Cardiac septum (tissue), 1 donor: ENCODE measurements around the gene ATP6V1F. TPM values are rescaled to one million over a fixed set of nuclear protein-coding genes. Genes with fewer than 3 reads are reported as not detected.
"Not testable (repeated sequence)": the region's sequence is repeated elsewhere in the genome, so short reads cannot be mapped to it uniquely, and the experiment has no call there.

Experiments
- DNase-seq: peaks from one replicate; pipeline ENCODE4 v3.0.0-alpha.2; 2020; ENCODE audit warnings: low spot score
- intact Hi-C: fragments of 100-400 bp; cut with DNase I; formaldehyde crosslinking; loops from one replicate; pipeline ENCODE4 v1.14.0; 2022
- total RNA-seq: library from RNA; stranded (reverse); fragmentation: NEBNext Ultra II Directional; extraction: Animal tissue kit (Norgen Biotek cat#: 25700); gene quantifications from one replicate; pipeline ENCODE4 v1.2.1, GENCODE V29; 2021
- donor health status: DM: no; HTN: no; CAD: no.

The ATP6V1F gene
- total RNA-seq, 1 donor from 2014 or later, result 80.0 TPM

DNA sequence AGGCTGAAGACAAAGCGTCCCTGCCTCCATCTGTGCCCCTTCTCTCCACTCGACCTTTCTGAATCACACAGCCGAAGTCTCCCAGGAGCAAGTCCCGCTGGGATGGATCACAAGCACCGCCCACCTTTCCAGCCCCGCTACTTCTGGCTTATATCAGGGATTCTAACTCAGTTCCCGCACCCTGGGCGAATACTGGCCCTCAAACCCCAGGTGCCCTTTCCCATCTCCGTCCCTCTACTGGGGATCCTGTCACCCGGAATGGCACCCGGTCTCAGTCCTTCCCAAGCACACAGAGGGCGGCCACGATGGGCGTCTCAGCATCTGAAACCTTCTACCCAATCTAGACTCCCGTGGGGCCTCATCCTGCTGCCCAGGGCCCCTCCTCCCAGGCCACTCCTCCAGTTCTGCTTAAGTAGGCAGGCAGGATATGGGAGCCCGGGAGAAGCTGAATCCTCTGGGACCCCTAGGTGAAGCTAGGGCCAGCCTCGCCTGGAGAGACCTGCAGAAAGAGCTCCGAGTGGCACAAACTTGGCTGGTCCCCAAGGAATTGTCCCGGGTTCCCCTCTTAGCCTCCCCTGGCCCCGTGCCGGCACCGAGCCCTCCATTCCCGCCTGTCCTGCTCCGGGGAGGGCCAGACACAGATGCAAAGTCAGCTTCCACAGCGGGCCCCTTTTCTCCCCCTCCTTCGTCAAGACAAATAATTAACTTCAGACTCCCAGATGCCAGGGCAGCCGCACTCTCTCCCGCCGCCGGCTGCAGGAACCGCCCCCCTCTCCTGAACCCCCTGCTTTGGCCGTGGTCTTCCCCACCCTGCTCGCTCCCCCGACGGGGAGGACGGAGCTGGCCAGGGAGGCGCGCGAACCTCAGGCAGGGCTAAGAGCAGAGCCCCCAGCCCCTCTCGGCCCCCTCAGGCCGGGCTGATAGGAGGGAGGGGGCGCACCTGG is 47.2 kb downstream of the ATP6V1F start:
- DNase-seq, result no peak
- intact Hi-C loops, result loop anchor here (5.0 kb wide), 1 partner anchor 182 kb away; no protein-coding TSS in a partner anchor

GRCh38 chr7:128910569-128910945 is 47.9 kb downstream of the ATP6V1F start, which contains the start of gene KCP:
KCP (minus strand) TSS chr7:128910709; CDS start chr7:128910676, 33 bp downstream.
- intact Hi-C loops, result no loop called here

DNA sequence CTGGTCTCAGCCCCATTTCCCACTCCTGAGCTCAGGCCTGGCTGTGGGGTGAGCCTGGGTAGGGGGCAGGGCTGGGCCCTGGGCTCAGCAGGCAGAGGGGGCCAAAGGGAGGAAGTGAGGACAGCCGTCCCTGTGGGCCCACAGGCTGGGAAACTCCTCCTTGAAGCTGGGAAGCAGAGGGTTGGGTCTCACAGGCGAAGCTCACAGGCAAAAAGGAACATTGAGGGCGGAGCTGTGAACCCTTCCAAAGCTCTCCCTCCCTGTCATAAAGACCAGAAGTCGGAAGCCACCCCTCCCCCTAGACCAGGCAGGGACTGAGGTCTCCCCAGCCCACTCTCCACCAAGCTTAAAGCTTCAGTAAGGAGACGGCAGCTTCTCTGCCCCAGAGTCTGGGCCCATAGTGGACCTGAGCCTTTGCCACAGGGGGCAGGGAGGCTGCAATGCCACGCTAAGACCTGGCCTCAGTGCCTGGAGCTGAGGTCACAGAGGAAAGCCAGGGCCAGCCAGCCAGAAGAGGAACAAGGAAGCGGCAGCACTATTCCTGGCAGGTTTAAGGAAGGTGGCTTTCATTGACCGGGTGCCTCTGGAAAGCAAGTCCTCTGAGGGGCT is 48.9 kb downstream of the ATP6V1F start:
- intact Hi-C loops, result no loop called here
- no peak for DNase-seq

More at GRCh38 chr7:128910569-128910945, 47.9 kb downstream of the ATP6V1F start, which contains the start of gene KCP:
- DNase-seq, result no peak

DNA sequence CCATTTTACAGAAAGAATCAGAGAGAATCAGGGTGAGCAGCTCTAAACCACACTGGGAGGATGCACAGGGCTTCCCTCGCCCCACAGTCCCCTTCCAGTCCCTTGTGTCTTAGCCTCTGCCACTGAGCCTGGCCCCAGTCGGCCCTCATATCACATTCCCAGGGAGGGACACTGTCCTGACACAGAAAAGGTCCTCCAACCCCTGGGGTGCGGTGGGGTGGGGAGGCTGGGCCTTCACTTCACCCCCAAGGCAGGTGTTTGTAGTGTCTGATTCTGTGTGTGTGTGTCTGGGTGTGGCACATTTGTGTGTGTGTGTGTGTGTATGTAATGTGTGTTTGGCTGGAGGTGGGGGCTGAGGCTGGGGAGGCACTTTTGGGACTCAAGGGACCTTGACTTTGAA is 49.6 kb downstream of the ATP6V1F start:
- DNase-seq, result no peak
- intact Hi-C loops, result no loop called here

DNA sequence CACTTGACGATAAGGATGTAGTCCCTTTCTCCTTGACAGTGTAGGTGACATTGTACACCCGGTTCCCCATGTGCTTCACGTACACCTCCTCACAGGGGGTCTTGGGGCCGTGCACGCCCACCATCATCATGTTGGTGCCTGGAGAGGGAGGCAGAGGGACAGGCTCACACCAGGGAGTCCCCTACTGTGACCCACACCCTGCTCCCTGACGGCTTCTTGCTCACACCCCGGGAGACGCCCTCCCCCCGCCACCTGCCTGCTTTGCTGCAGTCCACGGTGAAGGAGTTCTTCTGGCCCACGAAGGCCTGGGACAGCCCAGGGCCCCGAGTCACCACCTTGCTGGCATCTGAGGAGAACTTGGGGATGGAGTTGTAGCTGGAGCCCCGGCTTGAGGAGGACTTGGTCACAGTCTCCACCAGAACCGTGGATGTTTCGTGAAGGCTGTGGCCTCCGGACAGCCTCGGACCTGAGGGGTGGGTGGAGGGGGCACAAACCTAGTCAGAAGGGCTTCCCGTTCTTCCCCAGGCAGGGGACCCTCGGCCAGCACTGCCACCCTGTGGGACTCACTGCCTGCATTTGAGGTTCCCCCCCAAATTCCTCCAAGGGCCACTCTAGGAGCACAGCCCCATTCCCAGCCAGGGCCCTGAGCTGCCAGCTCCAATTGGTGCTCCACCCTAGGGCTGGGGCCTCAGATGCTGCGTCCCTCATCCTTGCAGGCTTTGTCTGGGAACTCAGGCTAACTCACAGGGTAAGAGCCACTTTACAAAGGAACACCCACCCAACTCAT is 50.2 kb downstream of the ATP6V1F start:
- intact Hi-C loops, result not testable (repeated sequence)
- DNase-seq, result peak; percentile 41

DNA sequence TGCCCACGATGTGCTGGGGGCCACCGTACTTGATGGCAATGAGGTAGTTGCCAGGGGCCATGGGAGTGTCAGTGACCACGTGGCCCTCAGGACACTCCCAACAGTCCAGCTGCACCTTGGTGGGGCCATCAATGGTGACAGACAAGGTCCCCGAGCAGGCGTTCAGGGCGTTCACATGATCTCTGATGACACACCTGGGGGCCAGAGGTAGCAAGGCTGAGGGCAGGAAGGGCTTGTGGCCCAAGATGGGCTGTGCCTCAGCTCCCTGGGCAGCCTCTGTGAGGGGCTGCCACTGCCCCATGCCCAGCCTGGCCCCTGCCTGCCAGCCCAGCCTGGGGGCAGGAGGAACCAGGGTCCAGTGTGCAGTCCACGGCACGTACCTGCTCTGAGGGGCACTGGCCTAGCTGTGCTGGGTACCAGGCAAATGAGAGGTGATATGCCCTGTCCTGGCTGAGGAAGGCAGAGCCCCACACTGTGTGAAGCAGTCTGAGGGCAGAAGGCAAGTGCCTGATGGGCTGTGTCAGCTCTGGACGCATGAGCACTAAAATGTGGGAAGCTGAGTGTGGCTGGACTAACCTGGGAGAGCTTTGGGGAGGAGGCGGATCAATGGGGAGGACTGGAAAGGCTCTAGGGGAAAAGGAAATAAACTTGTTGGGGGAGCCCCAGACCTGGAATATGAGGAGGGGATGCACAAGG is 51.4 kb downstream of the ATP6V1F start:
- intact Hi-C loops, result no loop called here

GRCh38 chr7:128914566-128915151 is 52.0 kb downstream of the ATP6V1F start:
- intact Hi-C loops, result no loop called here
- peak; percentile 46 for DNase-seq

More for the DNA sequence above, 51.4 kb downstream of the ATP6V1F start:
- peak; percentile 59 for DNase-seq

DNA sequence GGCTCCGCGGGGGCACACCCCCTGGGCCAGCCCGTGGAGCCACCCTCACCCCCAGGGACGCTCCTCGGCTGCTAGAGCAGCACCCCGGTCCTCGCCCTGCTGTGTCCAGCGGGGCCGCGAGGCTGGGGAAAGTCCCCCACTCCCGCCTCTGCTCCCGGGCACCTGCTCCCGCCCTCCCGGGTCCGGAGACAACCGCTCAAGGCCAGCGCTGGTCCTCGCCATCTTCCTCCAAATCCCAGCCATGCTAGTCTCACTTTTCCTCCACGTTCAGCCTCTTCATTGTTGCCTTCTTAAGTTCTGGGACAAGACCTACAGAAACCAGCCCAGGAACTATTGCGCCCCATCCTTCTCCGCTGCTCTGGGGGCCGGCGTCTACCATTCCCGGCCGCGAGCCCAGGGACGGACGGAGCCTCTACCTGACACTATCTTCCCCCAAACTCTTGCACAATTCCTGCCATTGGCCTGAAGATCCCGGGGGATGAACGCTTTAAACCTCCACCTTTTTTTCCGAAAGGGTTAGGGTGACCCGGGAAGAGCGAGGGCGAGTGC is 52.7 kb downstream of the ATP6V1F start:
- peak; percentile 51 for DNase-seq
- intact Hi-C loops, result no loop called here

Other genes starting within 250 kb of the ATP6V1F start
- gene GARIN1A, start 190.6 kb upstream of the ATP6V1F start, total RNA-seq, result 2.4 TPM
- gene CALU, start 123.5 kb upstream of the ATP6V1F start, total RNA-seq, result 326 TPM
- not detected for gene OPN1SW, start 87.1 kb upstream of the ATP6V1F start, total RNA-seq
- 14.5 TPM for gene CCDC136, start 70.9 kb upstream of the ATP6V1F start, total RNA-seq
- 1,261 TPM for gene FLNC, start 32.5 kb upstream of the ATP6V1F start, total RNA-seq
- gene KCP, start 47.9 kb downstream of the ATP6V1F start, total RNA-seq, result 0.35 TPM
- gene IRF5, start 75.1 kb downstream of the ATP6V1F start, total RNA-seq, result 1.6 TPM
- 27.7 TPM for gene TNPO3, start 192.3 kb downstream of the ATP6V1F start, total RNA-seq